Measurements from ENCODE around the gene STOML2. TPM values are rescaled to one million over a fixed set of nuclear protein-coding genes. Genes with fewer than 3 reads are reported as not detected.
A peak's percentile ranks its signal among the peaks of the same experiment; 100 is the strongest.

The STOML2 gene
- total RNA-seq, 1 donor from 2014 or later = 83.1 TPM

DNA sequence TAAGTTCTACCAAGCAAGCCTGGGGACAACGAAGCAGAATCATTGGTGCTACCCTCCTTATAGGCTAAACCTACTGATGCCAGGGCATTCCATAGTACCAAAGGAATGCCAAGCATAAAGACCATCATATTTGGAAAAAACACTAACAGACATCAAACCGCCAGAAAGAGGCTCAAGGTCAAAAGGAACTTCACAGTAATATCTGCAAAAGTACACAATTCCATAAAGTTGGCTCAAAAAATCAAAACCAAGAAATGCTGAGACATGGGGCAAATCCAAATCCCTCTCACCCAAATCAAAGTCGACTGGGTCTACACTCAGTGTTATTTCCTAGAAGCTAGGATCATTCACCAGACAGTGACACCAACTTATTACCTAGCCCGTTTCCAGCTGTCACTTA, 33.9 kb downstream of the STOML2 start:
- Histone ChIP-seq H3K36me3 (ENCODE audit: insufficient read depth, low read length) (peaks cover 47% of the 10 kb centered on the region), H3K27ac (ENCODE audit: low read depth, low read length) (no peak overlapping the region), H3K79me2 (ENCODE audit: insufficient read depth, low read length) (peaks cover 82% of the 10 kb centered on the region), H3K27me3 (ENCODE audit: insufficient read depth, low read length) (no peaks in the 10 kb centered on the region), H3K4me1 (ENCODE audit: insufficient read depth, low read length) (peaks cover 31% of the 10 kb centered on the region), H3K4me2 (ENCODE audit: low read length) (peak overlapping the region; percentile 87), H3K4me3 (ENCODE audit: insufficient read depth, low read depth, low read length) (no peak overlapping the region), H3K9ac (ENCODE audit: low read length) (no peak overlapping the region), H2AFZ (ENCODE audit: low read depth, low read length) (no peak overlapping the region), H4K20me1 (ENCODE audit: insufficient read depth, low read length) (peaks cover 82% of the 10 kb centered on the region), H3K9me3 (ENCODE audit: insufficient read depth, low read depth, low read length) (no peaks in the 10 kb centered on the region)
- DNase-seq (ENCODE audit: low read depth) = no peak
- TF ChIP-seq EZH2 (IDR thresholded peaks at IDR 0.05; ENCODE audit: insufficient read depth, low read length) = no peak
- peak overlapping the region; percentile 98 for H3K4me3 Mint-ChIP-seq (ENCODE audit: unreplicated experiment)
- peaks cover 20% of the 10 kb centered on the region for H3K4me1 Mint-ChIP-seq (ENCODE audit: low read depth, unreplicated experiment)
- H3K36me3 Mint-ChIP-seq (ENCODE audit: low read depth, unreplicated experiment) = peaks cover 29% of the 10 kb centered on the region
- H3K27me3 Mint-ChIP-seq (ENCODE audit: low read depth, unreplicated experiment) = no peaks in the 10 kb centered on the region
- peaks cover 4% of the 10 kb centered on the region for H3K9me3 Mint-ChIP-seq (ENCODE audit: unreplicated experiment)
- H3K27ac Mint-ChIP-seq (ENCODE audit: unreplicated experiment) = peak overlapping the region; percentile 72
- no peak for FAIRE-seq

DNA sequence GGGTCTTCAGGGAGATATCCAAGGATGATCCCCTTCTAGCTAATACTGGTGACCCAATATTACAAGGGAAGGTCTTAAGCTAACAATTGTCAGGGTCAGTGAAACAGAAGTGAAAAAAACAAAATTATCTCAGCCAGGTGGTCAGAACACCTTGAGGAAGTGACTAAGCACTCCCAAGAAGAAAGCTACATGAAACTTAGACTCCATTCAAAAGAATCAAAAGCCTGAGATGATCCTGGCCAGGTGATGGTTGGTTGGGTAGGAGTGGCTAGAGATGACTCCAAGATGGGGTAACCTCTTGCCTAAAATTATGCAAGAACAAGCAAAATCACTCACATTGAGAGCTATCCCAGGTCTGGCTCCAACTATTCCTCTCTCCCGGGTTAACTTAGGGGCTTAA, 35.9 kb downstream of the STOML2 start:
- no peak overlapping the region for H3K27ac ChIP-seq (ENCODE audit: low read depth, low read length)
- no peak for DNase-seq (ENCODE audit: low read depth)
- H3K9ac ChIP-seq (ENCODE audit: low read length) = no peak overlapping the region
- no peak overlapping the region for H2AFZ ChIP-seq (ENCODE audit: low read depth, low read length)
- H3K9me3 ChIP-seq (ENCODE audit: insufficient read depth, low read depth, low read length) = no peaks in the 10 kb centered on the region
- H3K27me3 Mint-ChIP-seq (ENCODE audit: low read depth, unreplicated experiment) = no peaks in the 10 kb centered on the region
- H3K36me3 ChIP-seq (ENCODE audit: insufficient read depth, low read length) = peaks cover 62% of the 10 kb centered on the region
- no peaks in the 10 kb centered on the region for H3K27me3 ChIP-seq (ENCODE audit: insufficient read depth, low read length)
- no peak overlapping the region for H3K4me2 ChIP-seq (ENCODE audit: low read length)
- H3K79me2 ChIP-seq (ENCODE audit: insufficient read depth, low read length) = peaks cover 98% of the 10 kb centered on the region
- H3K36me3 Mint-ChIP-seq (ENCODE audit: low read depth, unreplicated experiment) = peaks cover 36% of the 10 kb centered on the region
- no peak overlapping the region for H3K27ac Mint-ChIP-seq (ENCODE audit: unreplicated experiment)
- H3K4me1 Mint-ChIP-seq (ENCODE audit: low read depth, unreplicated experiment) = peaks cover 20% of the 10 kb centered on the region
- H3K4me3 Mint-ChIP-seq (ENCODE audit: unreplicated experiment) = no peak overlapping the region
- no peak overlapping the region for H3K4me3 ChIP-seq (ENCODE audit: insufficient read depth, low read depth, low read length)
- TF ChIP-seq, protein P1, sequence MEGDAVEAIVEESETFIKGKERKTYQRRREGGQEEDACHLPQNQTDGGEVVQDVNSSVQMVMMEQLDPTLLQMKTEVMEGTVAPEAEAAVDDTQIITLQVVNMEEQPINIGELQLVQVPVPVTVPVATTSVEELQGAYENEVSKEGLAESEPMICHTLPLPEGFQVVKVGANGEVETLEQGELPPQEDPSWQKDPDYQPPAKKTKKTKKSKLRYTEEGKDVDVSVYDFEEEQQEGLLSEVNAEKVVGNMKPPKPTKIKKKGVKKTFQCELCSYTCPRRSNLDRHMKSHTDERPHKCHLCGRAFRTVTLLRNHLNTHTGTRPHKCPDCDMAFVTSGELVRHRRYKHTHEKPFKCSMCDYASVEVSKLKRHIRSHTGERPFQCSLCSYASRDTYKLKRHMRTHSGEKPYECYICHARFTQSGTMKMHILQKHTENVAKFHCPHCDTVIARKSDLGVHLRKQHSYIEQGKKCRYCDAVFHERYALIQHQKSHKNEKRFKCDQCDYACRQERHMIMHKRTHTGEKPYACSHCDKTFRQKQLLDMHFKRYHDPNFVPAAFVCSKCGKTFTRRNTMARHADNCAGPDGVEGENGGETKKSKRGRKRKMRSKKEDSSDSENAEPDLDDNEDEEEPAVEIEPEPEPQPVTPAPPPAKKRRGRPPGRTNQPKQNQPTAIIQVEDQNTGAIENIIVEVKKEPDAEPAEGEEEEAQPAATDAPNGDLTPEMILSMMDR (IDR thresholded peaks at IDR 0.05; ENCODE audit: insufficient read depth, low read depth, low read length) = no peak
- no peak for TF ChIP-seq EZH2 (IDR thresholded peaks at IDR 0.05; ENCODE audit: insufficient read depth, low read length)
- H4K20me1 ChIP-seq (ENCODE audit: insufficient read depth, low read length) = peaks cover 100% of the 10 kb centered on the region
- no peaks in the 10 kb centered on the region for H3K9me3 Mint-ChIP-seq (ENCODE audit: unreplicated experiment)
- no peak for FAIRE-seq
- H3K4me1 ChIP-seq (ENCODE audit: insufficient read depth, low read length) = peaks cover 22% of the 10 kb centered on the region

DNA sequence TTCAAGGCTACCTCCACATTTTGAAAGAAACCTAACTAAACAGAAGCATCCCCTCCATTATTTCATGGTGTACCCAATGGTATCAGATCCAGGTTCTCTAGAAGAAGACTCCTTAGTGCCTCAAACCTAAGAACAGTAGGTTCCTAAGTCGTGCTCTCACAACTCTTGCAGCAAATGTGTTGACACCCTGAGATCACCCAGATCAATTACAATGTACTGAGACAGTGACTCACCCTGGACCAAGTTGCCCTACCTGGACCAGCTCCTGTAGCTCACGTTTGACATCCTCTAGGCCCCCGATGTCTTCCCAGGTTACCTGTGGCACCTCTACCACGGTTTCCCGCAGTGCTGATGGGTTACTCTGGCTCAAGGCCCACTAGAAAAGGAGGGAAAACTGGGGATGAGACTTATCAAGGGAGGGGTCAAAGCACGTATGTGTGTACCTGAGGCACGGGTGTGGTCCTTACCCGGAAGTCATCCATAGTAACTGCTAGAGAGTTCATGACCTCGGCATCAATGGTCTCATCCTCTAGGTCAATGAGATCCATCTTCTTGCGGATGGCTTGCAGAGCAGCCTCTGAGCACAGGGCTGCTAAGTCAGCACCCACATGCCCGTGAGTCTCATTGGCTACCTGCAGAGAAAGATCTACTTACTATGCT, 42.3 kb downstream of the STOML2 start:
- Histone ChIP-seq H3K4me1 (ENCODE audit: insufficient read depth, low read length) (no peaks in the 10 kb centered on the region), H4K20me1 (ENCODE audit: insufficient read depth, low read length) (peaks cover 96% of the 10 kb centered on the region), H3K4me3 (ENCODE audit: insufficient read depth, low read depth, low read length) (no peak overlapping the region), H3K79me2 (ENCODE audit: insufficient read depth, low read length) (peaks cover 79% of the 10 kb centered on the region), H3K27me3 (ENCODE audit: insufficient read depth, low read length) (no peaks in the 10 kb centered on the region), H2AFZ (ENCODE audit: low read depth, low read length) (no peak overlapping the region), H3K27ac (ENCODE audit: low read depth, low read length) (no peak overlapping the region), H3K4me2 (ENCODE audit: low read length) (no peak overlapping the region), H3K9ac (ENCODE audit: low read length) (no peak overlapping the region), H3K36me3 (ENCODE audit: insufficient read depth, low read length) (peaks cover 97% of the 10 kb centered on the region), H3K9me3 (ENCODE audit: insufficient read depth, low read depth, low read length) (no peaks in the 10 kb centered on the region)
- Mint-ChIP-seq H3K4me1 (ENCODE audit: low read depth, unreplicated experiment) (no peaks in the 10 kb centered on the region), H3K27ac (ENCODE audit: unreplicated experiment) (peak overlapping the region; percentile 41), H3K4me3 (ENCODE audit: unreplicated experiment) (no peak overlapping the region), H3K9me3 (ENCODE audit: unreplicated experiment) (no peaks in the 10 kb centered on the region), H3K27me3 (ENCODE audit: low read depth, unreplicated experiment) (no peaks in the 10 kb centered on the region), H3K36me3 (ENCODE audit: low read depth, unreplicated experiment) (peaks cover 52% of the 10 kb centered on the region)
- FAIRE-seq (no peak), DNase-seq (ENCODE audit: low read depth) (no peak)
- TF ChIP-seq, protein P1 (IDR thresholded peaks at IDR 0.05; ENCODE audit: insufficient read depth, low read depth, low read length) = no peak
- TF ChIP-seq EZH2 (IDR thresholded peaks at IDR 0.05; ENCODE audit: insufficient read depth, low read length) = no peak
